GM12878 (cell line): ENCODE results near the gene S100A4. TPM values are rescaled to one million over a fixed set of nuclear protein-coding genes. Genes with fewer than 3 reads are reported as not detected.

Experiments
- ATAC-seq: fragments of 200-7000 bp; cut with Tn5 transposase; 3 replicates; pipeline ENCODE4 v1.9.1; 2020; ENCODE audit warnings: mild to moderate bottlenecking, moderate library complexity
- BruUV-seq: library from RNA; stranded (reverse); fragments of 400-500 nt; replicated peaks from 2 replicates; lab custom pipeline; 2021; lab: Mats Ljungman, UMichigan
- CTCF ChIA-PET: fragments of 300-600 bp; sonication (Branson Sonifier 250); formaldehyde crosslinking; extraction: SDS; loops from one replicate; lab custom pipeline; 2021; ENCODE audit warnings: inconsistent platforms; lab: Yijun Ruan, JAX
- POLR2A ChIA-PET: fragments of 350-600 bp; formaldehyde crosslinking; extraction: SDS; loops from one replicate; lab custom pipeline; 2021; ENCODE audit warnings: inconsistent platforms; lab: Charles Lee
- RAD21 ChIA-PET: fragments of 300-600 bp; sonication (Branson Sonifier 250); formaldehyde crosslinking; loops from one replicate; lab custom pipeline; 2023; ENCODE audit warnings: antibody characterized with exemption; ENCODE audit not compliant: unreplicated experiment; lab: Charles Lee
- SMC1A ChIA-PET: fragments of 300-600 bp; sonication (Branson Sonifier 250); formaldehyde crosslinking; loops from one replicate; lab custom pipeline; 2023; ENCODE audit not compliant: unreplicated experiment, uncharacterized antibody; lab: Charles Lee
- DNase-seq: peaks from one replicate; pipeline ENCODE4 v3.0.0-alpha.2; 2011; ENCODE audit warnings: low read depth, low spot score
- FAIRE-seq: peaks from 3 replicates; lab custom pipeline; 2011; peaks lifted over from hg19 to GRCh38; lab: Jason Lieb, UNC
- H2AFZ ChIP-seq: 2 replicates; pipeline ENCODE4 v1.6.0; 2011; ENCODE audit warnings: low read depth, low read length, control low read depth; ENCODE audit not compliant: control insufficient read depth
- H3K27ac ChIP-seq: 2 replicates; pipeline ENCODE4 v1.5.1; 2011; ENCODE audit warnings: control low read depth; ENCODE audit not compliant: control insufficient read depth, insufficient read depth
- H3K27me3 ChIP-seq, 2 experiments: replicated peaks in 1 of 2; 2 replicates each; pipeline versions ENCODE4 v1.6.0 to v1.6.1; 2011; ENCODE audit warnings: low read length in 1 of 2; ENCODE audit not compliant: control insufficient read depth in 2 of 2, insufficient read depth in 2 of 2
- H3K36me3 ChIP-seq, 2 experiments: 2 replicates each; pipeline ENCODE4 v1.5.1; 2011; ENCODE audit warnings: low read length in 1 of 2; ENCODE audit not compliant: control insufficient read depth in 2 of 2, insufficient read depth in 2 of 2
- H3K4me1 ChIP-seq: 2 replicates; pipeline ENCODE4 v1.6.1; 2011; ENCODE audit warnings: mild to moderate bottlenecking, low read length, moderate library complexity, mixed read lengths; ENCODE audit not compliant: control insufficient read depth, insufficient read depth
- H3K4me2 ChIP-seq: 2 replicates; pipeline ENCODE4 v1.6.0; 2011; ENCODE audit warnings: control low read depth; ENCODE audit not compliant: control insufficient read depth, insufficient read depth
- H3K4me3 ChIP-seq: fragments of 200-600 bp; sonication (generic); 2 replicates; pipeline ENCODE4 v1.5.1; 2016
- H3K79me2 ChIP-seq: 2 replicates; pipeline ENCODE4 v1.6.0; 2011; ENCODE audit warnings: low read length; ENCODE audit not compliant: control insufficient read depth, insufficient read depth
- H3K9ac ChIP-seq: 2 replicates; pipeline ENCODE4 v1.8.0; 2011; ENCODE audit warnings: low read length, control low read depth, mixed read lengths; ENCODE audit not compliant: control insufficient read depth, insufficient read depth
- H3K9me3 ChIP-seq: replicated peaks from 3 replicates; pipeline ENCODE4 v1.5.1; 2011; ENCODE audit warnings: mild to moderate bottlenecking, low read length; ENCODE audit not compliant: control insufficient read depth, insufficient read depth
- H4K20me1 ChIP-seq: 2 replicates; pipeline ENCODE4 v1.6.0; 2011; ENCODE audit not compliant: control insufficient read depth, insufficient read depth
- CBFB ChIP-seq: IDR thresholded peaks from 2 replicates; pipeline ENCODE4 v1.6.1; 2016; ENCODE audit warnings: antibody characterized with exemption, low read depth
- CBX3 ChIP-seq: fragments of 200-600 bp; sonication (generic); IDR thresholded peaks from 2 replicates; pipeline ENCODE4 v1.6.1; 2016; ENCODE audit warnings: low read depth, borderline replicate concordance
- FOXM1 ChIP-seq: IDR thresholded peaks from 2 replicates; pipeline ENCODE4 v1.6.1; 2012; ENCODE audit warnings: low read depth, mild to moderate bottlenecking, inconsistent platforms, low read length, moderate library complexity
- MEF2B ChIP-seq: fragments of 450-650 bp; IDR thresholded peaks from 2 replicates; pipeline ENCODE4 v1.6.1; 2018; ENCODE audit warnings: mild to moderate bottlenecking, moderate library complexity; ENCODE audit not compliant: partially characterized antibody, poor library complexity, severe bottlenecking
- MTA3 ChIP-seq: IDR thresholded peaks from 2 replicates; pipeline ENCODE4 v1.6.1; 2012; ENCODE audit warnings: low read length, inconsistent platforms, borderline replicate concordance
- NFYA ChIP-seq: IDR thresholded peaks from 2 replicates; pipeline ENCODE4 v1.6.1; 2011; ENCODE audit warnings: low read depth, mild to moderate bottlenecking, low read length, improper control_type of control experiment, borderline replicate concordance
- REST ChIP-seq: IDR thresholded peaks from 2 replicates; pipeline ENCODE4 v1.6.1; 2012; ENCODE audit warnings: mild to moderate bottlenecking, low read depth, low read length
- SKIL ChIP-seq: fragments of 450-650 bp; IDR thresholded peaks from 2 replicates; pipeline ENCODE4 v1.6.1; 2017; ENCODE audit warnings: mild to moderate bottlenecking, low read depth, inconsistent platforms; ENCODE audit not compliant: poor library complexity, severe bottlenecking
- USF2 ChIP-seq: IDR thresholded peaks from 2 replicates; pipeline ENCODE4 v1.6.1; 2011; ENCODE audit warnings: low read depth, low read length, improper control_type of control experiment, borderline replicate concordance
- WRNIP1 ChIP-seq: IDR thresholded peaks from 2 replicates; pipeline ENCODE4 v1.6.1; 2011; ENCODE audit warnings: low read depth, low read length, improper control_type of control experiment, borderline replicate concordance
- YBX1 ChIP-seq: fragments of 450-650 bp; IDR thresholded peaks from 2 replicates; pipeline ENCODE4 v1.6.1; 2016; ENCODE audit warnings: antibody characterized with exemption
- ZBED1 ChIP-seq: IDR thresholded peaks from 2 replicates; pipeline ENCODE4 v1.6.1; 2016; ENCODE audit warnings: borderline replicate concordance
- ZBTB40 ChIP-seq: fragments of 450-650 bp; IDR thresholded peaks from 2 replicates; pipeline ENCODE4 v1.6.1; 2016; ENCODE audit warnings: mild to moderate bottlenecking, moderate library complexity, borderline replicate concordance
- ZNF274 ChIP-seq: IDR thresholded peaks from one replicate; pipeline ENCODE4 v1.8.0; 2011; ENCODE audit not compliant: insufficient read length, insufficient read depth
- WGBS: methylation state at CpG from one replicate; pipeline ENCODE4 v1.1.6; 2016; ENCODE audit warnings: low lambda C conversion rate; ENCODE audit not compliant: insufficient replicate concordance, insufficient coverage; ENCODE audit errors: missing lambda C conversion rate; 5-methylcytosine and 5-hydroxymethylcytosine counted together
- in situ Hi-C: fragments of 300-500 bp; cut with MboI; formaldehyde crosslinking; loops from 9 replicates; pipeline ENCODE4 v1.14.3; 2018; ENCODE audit warnings: mixed read lengths
- intact Hi-C: fragments of 100-400 bp; cut with micrococcal nuclease; formaldehyde crosslinking; loops from one replicate; pipeline ENCODE4 v1.14.2; 2022; ENCODE audit not compliant: unreplicated experiment
- polyA plus RNA-seq, 11 experiments: library from polyadenylated mRNA; depleted of rRNA in 4 of 11; unstranded in 6 of 11; stranded (reverse) in 5 of 11; fragments of >200 nt; fragmentation: Nextera tagmentation in 4 of 11; fragmentation: Illumina TruSeq in 1 of 11; extraction: Ambion mirVana in 4 of 11; extraction: Trizol in 1 of 11; gene quantifications; 1 replicate in 1 of 11; 2 replicates in 10 of 11; pipeline versions ENCODE4 v1.2.1 to v1.2.3, GENCODE V29; 2011 to 2016; ENCODE audit warnings: inconsistent platforms in 2 of 11, missing spikeins in 2 of 11, low read depth in 1 of 11
- total RNA-seq, 4 experiments: library from RNA; depleted of rRNA in 3 of 4; stranded (reverse); fragments of >200 nt in 3 of 4; fragmentation: Illumina TruSeq in 1 of 4; extraction: Trizol in 1 of 4; gene quantifications; 2 replicates each; pipeline versions ENCODE4 v1.2.1 to v1.2.3, GENCODE V29; 2013 to 2021

Gene S100A4
- total and polyA plus RNA-seq, 10 of the 15 experiments (the other 5 are each of a cell fraction or from before 2014, with no cell fraction given) = 4.3 to 104 (median 27.3) TPM

GRCh38 chr1:153588482-153588881, 42.9 kb upstream of the S100A4 start:
- no peaks in the 10 kb centered on the region for H3K9me3 ChIP-seq
- no peak overlapping the region for H3K4me2 ChIP-seq
- RAD21 ChIA-PET = no interaction called here
- in situ Hi-C loops = no loop called here
- no peak overlapping the region for H2AFZ ChIP-seq
- BruUV-seq = no TSS peak
- CTCF ChIA-PET = interaction anchor here (0.7 to 1.0 kb wide), 3 partner anchors 12 to 515 kb away, joined by 3 read pairs; no protein-coding TSS in a partner anchor
- no peak overlapping the region for H3K27ac ChIP-seq
- ATAC-seq (no peak), DNase-seq (no peak), FAIRE-seq (no peak)
- H4K20me1 ChIP-seq = no peaks in the 10 kb centered on the region
- WGBS = 45% methylated on average over 2 of the region's 2 CpGs
- H3K36me3 ChIP-seq = no peaks in the 10 kb centered on the region
- H3K79me2 ChIP-seq = no peaks in the 10 kb centered on the region
- no peak overlapping the region for H3K4me3 ChIP-seq
- POLR2A ChIA-PET = interaction anchor here (0.7 kb wide), 1 partner anchor 236 kb away, joined by 3 read pairs; no protein-coding TSS in a partner anchor
- intact Hi-C loops = no loop called here
- H3K9ac ChIP-seq = no peak overlapping the region
- no peaks in the 10 kb centered on the region for H3K27me3 ChIP-seq
- SMC1A ChIA-PET = interaction anchor here (0.7 kb wide), 1 partner anchor 16 kb away, joined by 3 read pairs; no protein-coding TSS in a partner anchor
- no peaks in the 10 kb centered on the region for H3K4me1 ChIP-seq
- TF ChIP-seq USF2 = no peak
- TF ChIP-seq WRNIP1 = no peak
- no peak for TF ChIP-seq CBX3
- TF ChIP-seq ZBTB40 = no peak
- TF ChIP-seq CBFB = no peak
- TF ChIP-seq YBX1 = no peak
- no peak for TF ChIP-seq NFYA
- TF ChIP-seq REST = no peak
- TF ChIP-seq FOXM1 = no peak
- TF ChIP-seq SKIL = no peak
- TF ChIP-seq ZNF274 = no peak
- TF ChIP-seq MEF2B = no peak
- no peak for TF ChIP-seq MTA3
- no peak for TF ChIP-seq ZBED1
